Measurements from ENCODE around the gene HAX1.
"Not testable (repeated sequence)": the region's sequence is repeated elsewhere in the genome, so short reads cannot be mapped to it uniquely, and the experiment has no call there.

Gene HAX1

GRCh38 chr1:154272217-154272998 is at the start of gene HAX1:
TSS of gene HAX1 (plus strand) at chr1:154272629. CDS start at chr1:154272724, 95 bp downstream.
- peak; percentile 94 for DNase-seq (ENCODE audit: low read depth)

- no peak for DNase-seq (ENCODE audit: low read depth)
These were observed 49.5 kb upstream of the HAX1 start for GRCh38 chr1:154222918-154223317.

GRCh38 chr1:154223621-154224020 is 48.8 kb upstream of the HAX1 start:
- no peak for DNase-seq (ENCODE audit: low read depth)

GRCh38 chr1:154225370-154225769 is 47.1 kb upstream of the HAX1 start:
- DNase-seq (ENCODE audit: low read depth): no peak

- DNase-seq (ENCODE audit: low read depth): not testable (repeated sequence)
These were observed 41.3 kb upstream of the HAX1 start for GRCh38 chr1:154231112-154231511.

- DNase-seq (ENCODE audit: low read depth): not testable (repeated sequence)
These were observed 39.3 kb upstream of the HAX1 start for GRCh38 chr1:154233127-154233526.

GRCh38 chr1:154236855-154237254 is 35.6 kb upstream of the HAX1 start:
- DNase-seq (ENCODE audit: low read depth): no peak

GRCh38 chr1:154237435-154237834 is 35.0 kb upstream of the HAX1 start:
- DNase-seq (ENCODE audit: low read depth): no peak

- DNase-seq (ENCODE audit: low read depth): no peak
These were observed 34.4 kb upstream of the HAX1 start for GRCh38 chr1:154237880-154238506.

- DNase-seq (ENCODE audit: low read depth): no peak
These were observed 32.9 kb upstream of the HAX1 start for GRCh38 chr1:154239491-154239890.

GRCh38 chr1:154240294-154240833 is 32.1 kb upstream of the HAX1 start:
- no peak for DNase-seq (ENCODE audit: low read depth)

GRCh38 chr1:154241703-154242351 is 30.6 kb upstream of the HAX1 start:
- DNase-seq (ENCODE audit: low read depth): no peak

- no peak for DNase-seq (ENCODE audit: low read depth)
These were observed 18.8 kb upstream of the HAX1 start for GRCh38 chr1:154253671-154254070.

GRCh38 chr1:154256686-154257085 is 15.7 kb upstream of the HAX1 start:
- DNase-seq (ENCODE audit: low read depth): no peak

- DNase-seq (ENCODE audit: low read depth): no peak
These were observed 13.6 kb upstream of the HAX1 start for GRCh38 chr1:154258784-154259183.

- no peak for DNase-seq (ENCODE audit: low read depth)
These were observed 12.3 kb upstream of the HAX1 start for GRCh38 chr1:154260127-154260526.

GRCh38 chr1:154263465-154264332 is 8.7 kb upstream of the HAX1 start:
- no peak for DNase-seq (ENCODE audit: low read depth)

GRCh38 chr1:154264454-154264853 is 8.0 kb upstream of the HAX1 start:
- DNase-seq (ENCODE audit: low read depth): no peak

GRCh38 chr1:154265586-154265985 is 6.8 kb upstream of the HAX1 start:
- DNase-seq (ENCODE audit: low read depth): no peak

GRCh38 chr1:154270833-154271232 is 1.6 kb upstream of the HAX1 start:
- no peak for DNase-seq (ENCODE audit: low read depth)

GRCh38 chr1:154272999-154273563 is 652 bp downstream of the HAX1 start:
- no peak for DNase-seq (ENCODE audit: low read depth)

GRCh38 chr1:154276797-154277196 is 4.4 kb downstream of the HAX1 start:
- peak; percentile 6 for DNase-seq (ENCODE audit: low read depth)

Data from activated T-helper 9 cell treated with anti-CD3 and anti-CD28 coated beads, Interleukin-2, amount 50 U/mL, for 16 hours (primary cell).